ENCODE measurements around the gene PLEKHG7.
"Not testable (repeated sequence)": the region's sequence is repeated elsewhere in the genome, so short reads cannot be mapped to it uniquely, and the experiment has no call there.

PLEKHG7 gene

GRCh38 chr12:92753976-92754885, 51.4 kb downstream of the PLEKHG7 start:
- no peak for DNase-seq

DNA sequence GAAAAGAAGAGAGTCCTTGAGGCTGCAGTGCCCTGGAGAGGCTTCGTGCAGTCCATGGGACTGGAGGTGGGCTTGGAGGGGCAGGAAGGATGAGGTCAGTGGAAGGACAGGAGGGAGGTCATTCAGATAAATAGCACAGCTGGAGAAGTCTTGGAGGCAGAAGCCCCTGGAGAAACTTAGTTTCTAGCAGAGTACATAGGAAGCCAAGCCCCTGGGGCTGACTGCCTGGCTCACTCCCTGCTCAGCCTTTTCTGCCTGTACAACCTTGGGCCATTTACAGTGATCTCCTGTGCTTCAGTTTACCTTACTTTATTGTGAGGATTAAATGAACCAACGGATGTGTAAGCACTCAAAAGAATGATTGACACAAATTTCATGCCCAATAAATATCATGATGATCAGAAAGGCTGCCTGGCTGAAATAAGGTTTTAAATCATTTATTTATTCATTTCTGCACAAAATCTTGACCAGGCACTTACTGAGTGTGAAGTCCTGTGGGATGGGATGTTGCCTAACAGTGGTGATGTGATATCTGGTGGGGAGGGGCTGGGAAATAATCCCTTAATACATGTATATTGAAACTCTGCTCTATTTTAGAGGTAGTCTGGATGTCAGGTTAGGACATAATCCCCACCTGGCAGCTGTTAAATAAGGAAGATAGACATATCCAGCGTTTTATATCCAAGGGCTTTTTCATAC, 54.3 kb downstream of the PLEKHG7 start:
- no peak for DNase-seq

GRCh38 chr12:92757597-92758121, 54.9 kb downstream of the PLEKHG7 start:
- no peak for DNase-seq

DNA sequence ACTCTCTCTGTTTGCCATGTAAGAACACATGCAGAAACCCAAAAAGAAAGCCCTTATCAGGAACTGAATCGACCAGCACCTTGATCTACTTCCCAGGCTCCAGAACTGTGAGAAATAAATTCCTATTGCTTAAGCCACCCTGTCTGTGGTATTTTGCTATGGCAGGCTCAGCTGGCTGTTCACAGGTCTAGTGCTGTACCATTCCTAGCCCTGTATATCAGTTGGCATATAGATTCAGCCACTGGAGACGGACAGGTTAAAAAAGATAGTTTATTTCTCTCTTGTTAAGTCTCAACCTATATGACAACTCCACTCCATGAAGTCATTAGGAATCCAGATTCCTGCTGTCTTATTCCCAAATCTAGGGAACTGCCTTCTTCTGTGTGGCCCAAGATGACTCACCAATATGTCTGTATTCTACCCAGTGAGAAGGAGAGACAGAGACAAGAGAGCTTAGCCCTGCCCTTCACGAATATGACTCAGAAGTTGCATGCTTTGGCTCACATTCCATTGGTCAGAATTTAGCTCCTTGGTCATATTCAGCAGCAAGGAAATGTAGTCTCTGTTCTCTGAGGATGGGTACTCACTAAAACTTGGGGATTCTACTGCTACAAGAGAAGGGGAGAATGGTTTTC, 57.0 kb downstream of the PLEKHG7 start:
- no peak for DNase-seq

DNA sequence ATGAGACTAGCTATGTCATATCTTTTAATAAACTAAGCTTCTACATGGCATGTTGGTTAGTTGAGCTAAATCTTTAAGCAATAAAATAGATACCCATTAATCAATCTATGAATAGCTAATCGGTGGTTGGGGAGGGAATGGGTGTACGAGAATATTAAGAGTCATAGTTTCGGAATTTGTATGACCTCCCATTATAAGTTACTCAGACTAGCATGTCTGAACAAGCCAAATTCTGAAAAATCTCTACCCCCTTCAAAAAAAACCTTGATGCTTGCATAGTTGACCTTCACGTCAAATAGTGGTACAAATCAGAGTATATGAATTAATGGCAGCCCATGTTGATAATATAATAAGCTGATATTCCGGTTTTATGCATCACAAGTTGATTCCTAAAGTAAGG, 60.0 kb downstream of the PLEKHG7 start:
- no peak for DNase-seq

DNA sequence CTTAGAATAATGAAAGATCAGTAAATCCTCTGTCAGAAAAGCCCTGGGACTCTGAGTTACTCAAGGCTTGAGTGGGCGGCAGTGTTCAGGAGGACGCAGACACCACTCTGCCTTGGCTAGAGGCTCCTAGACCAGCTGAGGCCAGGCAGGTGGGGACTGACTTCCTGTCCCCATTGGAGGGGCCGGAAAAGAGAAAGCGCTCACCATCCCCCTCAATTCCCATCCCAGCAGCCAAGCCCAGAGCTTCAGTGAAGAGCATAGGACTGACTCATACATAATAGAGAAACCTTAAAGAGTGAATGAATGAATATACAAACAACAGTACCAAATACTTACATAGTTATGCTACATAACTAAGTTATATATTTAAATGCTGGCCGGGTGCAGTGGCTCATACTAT, 62.0 kb downstream of the PLEKHG7 start:
- DNase-seq, result no peak

DNA sequence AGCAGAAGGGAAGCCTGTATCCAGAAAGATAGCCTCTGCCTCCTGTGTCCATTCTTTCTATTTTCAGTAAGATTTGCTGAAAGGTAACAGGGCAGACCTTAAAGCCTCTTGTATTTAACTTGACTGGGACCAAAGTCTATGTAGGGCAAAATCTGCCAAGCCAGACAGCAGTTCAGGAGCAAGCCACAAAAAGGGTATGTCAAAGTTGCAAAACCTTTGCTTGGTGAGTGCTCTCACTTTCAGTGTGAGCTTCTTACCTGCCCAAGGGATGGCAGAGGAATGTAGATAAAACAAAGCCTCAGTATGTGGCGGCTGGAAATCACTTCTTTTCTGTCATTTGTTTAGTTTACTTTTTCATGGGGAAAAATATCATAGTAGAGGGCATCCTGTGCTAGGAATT, 63.1 kb downstream of the PLEKHG7 start:
- DNase-seq, result no peak

DNA sequence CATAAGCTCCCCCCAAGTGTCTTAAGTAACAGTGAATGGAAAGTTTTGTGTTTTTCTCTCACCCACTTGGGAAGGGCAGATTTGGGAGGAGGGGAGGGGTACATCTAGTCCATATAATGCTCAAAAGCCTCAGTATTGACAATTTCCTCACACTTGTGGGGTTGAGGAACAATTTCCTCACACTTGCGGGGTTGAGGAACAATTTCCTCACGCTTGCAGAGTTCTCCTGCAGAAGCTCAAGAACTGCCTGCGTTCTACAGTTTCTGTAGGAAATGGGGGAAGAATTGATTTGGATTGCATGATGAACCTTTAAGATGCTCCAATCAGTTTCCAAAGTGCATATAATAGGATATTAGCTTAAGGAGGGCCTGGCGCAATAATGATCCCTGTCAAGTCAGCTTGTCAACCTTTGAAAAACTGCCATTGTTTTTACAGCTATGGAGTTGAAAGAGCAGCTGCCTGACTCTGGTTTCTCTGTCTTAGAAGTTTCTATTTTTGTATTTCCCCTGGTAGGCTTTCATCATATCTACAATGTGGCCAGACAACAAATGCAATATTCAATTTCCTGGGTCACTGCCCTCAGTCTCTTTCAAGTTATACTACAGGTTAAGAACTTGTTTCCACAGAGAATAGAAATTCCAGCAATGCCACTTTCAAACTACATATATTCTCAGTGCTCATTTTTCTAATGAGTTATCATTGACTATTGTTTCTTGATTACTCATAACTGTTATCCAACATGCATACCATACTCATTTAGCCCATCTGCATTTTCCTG, 66.5 kb downstream of the PLEKHG7 start:
- no peak for DNase-seq

DNA sequence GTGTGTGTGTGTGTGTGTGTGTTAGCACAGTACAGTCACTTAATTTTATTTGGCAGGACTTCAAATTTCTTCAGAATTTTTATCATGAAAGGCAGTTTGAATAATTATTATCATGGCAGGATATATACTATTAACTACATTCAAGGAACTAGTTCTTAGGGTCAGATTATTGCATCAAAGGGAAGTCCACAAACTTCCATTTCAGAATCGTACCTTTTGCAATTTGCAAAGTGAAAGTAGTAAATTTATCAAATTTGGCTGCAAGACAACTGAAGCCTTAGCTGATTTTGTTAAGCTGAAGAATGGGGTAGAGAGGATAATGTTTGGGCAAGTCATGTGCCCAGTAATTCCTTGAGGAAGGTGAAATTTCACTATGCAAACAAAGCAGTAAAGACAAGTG, 68.2 kb downstream of the PLEKHG7 start:
- no peak for DNase-seq

DNA sequence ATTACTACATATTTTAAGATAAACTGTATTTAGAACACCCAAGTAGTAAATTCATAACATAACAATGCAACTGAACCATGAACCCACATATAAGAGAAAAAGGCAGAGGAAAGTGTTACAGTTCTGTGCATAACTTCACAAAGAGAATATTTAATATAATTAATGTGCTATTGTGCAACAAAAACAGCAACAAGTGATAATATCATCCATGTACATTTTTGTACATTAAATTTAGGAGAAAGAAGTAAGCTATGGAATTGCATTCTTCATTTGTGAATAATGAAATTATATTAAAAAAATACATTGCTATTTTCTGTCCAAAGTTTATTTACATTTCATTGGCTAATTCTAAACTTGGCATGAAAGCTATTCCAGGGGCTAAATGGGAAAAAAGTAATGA, 72.6 kb downstream of the PLEKHG7 start:
- no peak for DNase-seq

GRCh38 chr12:92778525-92778924, 75.7 kb downstream of the PLEKHG7 start:
- DNase-seq, result no peak

GRCh38 chr12:92779902-92780301, 77.1 kb downstream of the PLEKHG7 start:
- DNase-seq, result no peak

DNA sequence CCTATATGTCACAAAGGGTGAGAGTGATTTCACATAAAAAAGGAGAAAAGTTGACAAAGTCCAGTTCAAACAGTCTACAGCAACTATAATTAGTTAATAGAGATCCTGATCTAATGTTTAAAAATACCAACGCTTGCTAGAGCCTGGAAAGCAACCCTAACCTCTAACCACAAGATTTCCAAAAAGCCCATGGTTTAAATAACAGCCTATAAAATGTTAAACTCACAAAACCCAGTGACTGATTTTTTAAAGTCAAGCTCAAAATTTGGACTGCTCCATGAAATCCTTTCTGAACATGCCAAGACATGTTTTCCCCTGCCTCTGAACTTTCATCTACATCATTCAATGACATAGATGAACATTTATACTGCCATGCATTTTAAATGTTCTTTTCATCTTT, 81.6 kb downstream of the PLEKHG7 start:
- DNase-seq, result no peak

GRCh38 chr12:92784797-92785562, 82.2 kb downstream of the PLEKHG7 start:
- DNase-seq, result no peak

GRCh38 chr12:92785563-92785950, 82.8 kb downstream of the PLEKHG7 start:
- no peak for DNase-seq

DNA sequence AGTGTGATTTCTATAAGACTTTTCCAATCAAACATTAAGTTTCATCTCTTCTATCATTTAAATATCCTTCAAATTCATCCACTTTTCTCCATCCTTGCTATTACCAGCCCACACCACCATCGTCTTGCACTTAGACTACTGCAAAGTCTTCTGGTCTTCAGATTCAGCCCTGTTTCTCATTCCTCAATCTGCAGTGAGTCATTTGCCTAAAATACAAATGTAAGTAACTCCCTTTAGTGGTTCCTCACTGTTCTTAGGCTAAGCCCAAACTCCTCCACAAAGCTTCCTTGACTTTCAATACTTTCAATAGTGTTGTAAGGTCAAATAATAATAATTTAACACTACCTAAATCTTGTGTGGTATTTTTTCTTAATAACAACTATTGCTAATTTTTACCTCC, 83.3 kb downstream of the PLEKHG7 start:
- DNase-seq, result no peak

- DNase-seq, result not testable (repeated sequence)
Measured at GRCh38 chr12:92794356-92794755, 91.6 kb downstream of the PLEKHG7 start.

DNA sequence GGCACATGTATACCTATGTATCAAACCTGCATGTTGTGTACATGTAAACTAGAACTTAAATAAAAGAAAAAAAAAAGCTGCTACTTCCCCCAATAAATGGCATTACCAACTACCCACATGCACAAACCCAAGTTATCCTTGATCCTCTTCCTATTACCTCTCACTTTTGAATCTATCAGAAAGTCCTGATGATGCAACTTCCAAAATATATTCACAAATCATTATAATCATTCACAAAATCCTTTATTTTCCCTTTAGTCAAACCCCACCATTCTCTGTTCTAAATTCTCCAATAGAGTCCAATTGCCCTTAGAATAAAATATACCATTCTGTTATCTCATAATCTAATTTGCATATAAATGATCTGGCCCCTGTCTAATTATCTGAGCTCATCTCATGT, 92.0 kb downstream of the PLEKHG7 start:
- DNase-seq, result no peak

DNA sequence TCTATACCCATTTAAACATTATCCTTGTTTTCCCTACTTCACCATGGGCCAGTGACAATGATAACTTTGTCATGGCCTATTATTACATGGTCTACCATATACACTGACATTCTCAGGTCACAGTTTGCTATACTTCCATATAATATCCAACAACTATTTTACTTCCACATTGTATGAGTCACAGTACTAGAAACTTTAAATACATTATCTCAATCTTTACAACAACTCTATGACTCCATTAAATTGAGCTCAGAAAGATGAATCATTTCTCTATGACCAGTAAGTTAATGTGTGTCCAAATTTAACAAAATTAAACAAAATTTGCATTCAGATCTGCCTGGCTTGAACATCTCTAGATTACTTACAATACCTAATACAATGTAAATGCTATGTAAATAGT, 93.9 kb downstream of the PLEKHG7 start:
- no peak for DNase-seq

- no peak for DNase-seq
Measured at GRCh38 chr12:92802906-92803305, 100.1 kb downstream of the PLEKHG7 start.

DNA sequence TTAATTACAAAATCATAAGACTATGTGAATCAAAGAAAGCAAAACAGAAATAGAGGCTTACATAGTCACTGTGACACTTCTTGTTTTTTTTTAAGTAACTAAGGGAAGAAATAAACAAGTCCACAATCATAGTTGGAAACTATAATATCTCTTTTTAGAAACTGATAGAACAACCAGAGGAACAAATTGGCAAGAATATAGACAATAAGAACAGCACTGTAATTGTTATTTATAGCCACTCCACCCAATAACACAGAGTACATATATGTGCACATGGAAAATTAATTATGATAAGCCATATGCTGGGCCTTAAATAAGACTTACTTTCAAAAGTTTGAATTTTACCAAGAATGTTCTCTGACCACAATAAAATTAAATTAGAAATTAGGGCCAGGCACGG, 101.1 kb downstream of the PLEKHG7 start:
- no peak for DNase-seq

GRCh38 chr12:92810370-92810769, 107.6 kb downstream of the PLEKHG7 start:
- no peak for DNase-seq
